H1 (cell line): ENCODE results near the gene STBD1. TPM values are rescaled to one million over a fixed set of nuclear protein-coding genes. Genes with fewer than 3 reads are reported as not detected.

ENCODE experiments used
- CTCF ChIA-PET: fragments of 300-600 bp; sonication (Branson Sonifier 250); formaldehyde crosslinking; loops from one replicate; lab custom pipeline; 2021; ENCODE audit not compliant: partially characterized antibody; lab: Charles Lee
- POLR2A ChIA-PET: fragments of 300-600 bp; sonication (Branson Sonifier 250); formaldehyde crosslinking; loops from one replicate; lab custom pipeline; 2021; ENCODE audit warnings: inconsistent platforms; ENCODE audit not compliant: partially characterized antibody; lab: Charles Lee
- DNase-seq, 2 experiments: peaks; one replicate each; pipeline versions ENCODE4 v3.0.0 to v3.0.0-alpha.2; 2010 to 2022; ENCODE audit warnings: low spot score in 2 of 2, low read depth in 1 of 2, mixed read lengths in 1 of 2
- FAIRE-seq: peaks from 2 replicates; lab custom pipeline; 2011; peaks lifted over from hg19 to GRCh38; lab: Jason Lieb, UNC
- H2AFZ ChIP-seq: 2 replicates; pipeline ENCODE4 v1.8.1; 2012; ENCODE audit warnings: low read length, inconsistent platforms
- H2AK5ac ChIP-seq: 2 replicates; pipeline ENCODE4 v1.6.1; 2013; ENCODE audit warnings: low read depth, low read length
- H2BK120ac ChIP-seq: replicated peaks from 2 replicates; pipeline ENCODE3; 2013; ENCODE audit warnings: low read depth, low read length, inconsistent platforms
- H2BK12ac ChIP-seq: 2 replicates; pipeline ENCODE4 v1.6.1; 2013; ENCODE audit warnings: low read depth, low read length
- H2BK15ac ChIP-seq: 2 replicates; pipeline ENCODE4 v1.6.1; 2013; ENCODE audit warnings: low read length
- H2BK20ac ChIP-seq: 2 replicates; pipeline ENCODE4 v1.6.1; 2013; ENCODE audit warnings: low read length
- H2BK5ac ChIP-seq: 2 replicates; pipeline ENCODE4 v1.6.1; 2013; ENCODE audit warnings: low read depth, low read length
- H3K14ac ChIP-seq: 2 replicates; pipeline ENCODE4 v1.6.1; 2013; ENCODE audit warnings: inconsistent platforms; ENCODE audit not compliant: insufficient read length
- H3K18ac ChIP-seq: 2 replicates; pipeline ENCODE4 v1.6.1; 2013; ENCODE audit warnings: low read length; ENCODE audit errors: extremely low read depth
- H3K23ac ChIP-seq: 2 replicates; pipeline ENCODE4 v1.6.1; 2013; ENCODE audit warnings: inconsistent platforms; ENCODE audit not compliant: insufficient read length
- H3K23me2 ChIP-seq: 2 replicates; pipeline ENCODE4 v1.6.1; 2013; ENCODE audit warnings: low read depth, low read length
- H3K27ac ChIP-seq: 2 replicates; pipeline ENCODE4 v1.6.1; 2011; ENCODE audit warnings: low read depth, low read length, inconsistent platforms
- H3K27me3 ChIP-seq, 4 experiments: replicated peaks in 1 of 4; 1 replicate in 1 of 4; 2 replicates in 3 of 4; pipeline versions ENCODE4 v1.6.1 to v1.8.1; 2011 to 2013; ENCODE audit warnings: low read length in 3 of 4, mild to moderate bottlenecking in 3 of 4, inconsistent platforms in 2 of 4, mixed read lengths in 2 of 4, moderate library complexity in 1 of 4; ENCODE audit not compliant: control insufficient read depth in 3 of 4, insufficient read depth in 3 of 4; ENCODE audit errors: extremely low read depth in 1 of 4
- H3K36me3 ChIP-seq, 4 experiments: 2 replicates each; pipeline versions ENCODE4 v1.6.1 to v1.8.1; 2011 to 2013; ENCODE audit warnings: mild to moderate bottlenecking in 4 of 4, low read length in 3 of 4, moderate library complexity in 2 of 4, control low read depth in 1 of 4, inconsistent platforms in 1 of 4; ENCODE audit not compliant: insufficient read depth in 4 of 4, control insufficient read depth in 2 of 4
- H3K4ac ChIP-seq: replicated peaks from 2 replicates; pipeline ENCODE3; 2013; ENCODE audit warnings: low read length, low read depth, mixed read lengths, inconsistent platforms; ENCODE audit not compliant: insufficient read length
- H3K4me1 ChIP-seq, 4 experiments: replicated peaks in 1 of 4; 1 replicate in 1 of 4; 2 replicates in 3 of 4; pipeline versions ENCODE4 v1.6.1 to v1.8.1; 2011 to 2013; ENCODE audit warnings: low read length in 3 of 4, inconsistent platforms in 2 of 4, mixed read lengths in 1 of 4; ENCODE audit not compliant: insufficient read depth in 4 of 4, control insufficient read depth in 3 of 4
- H3K4me2 ChIP-seq, 2 experiments: 2 replicates each; pipeline versions ENCODE4 v1.6.1 to v1.8.1; 2011 to 2013; ENCODE audit warnings: low read depth in 2 of 2, low read length in 2 of 2, control low read depth in 1 of 2, inconsistent platforms in 1 of 2, mild to moderate bottlenecking in 1 of 2; ENCODE audit not compliant: insufficient read depth in 1 of 2
- H3K4me3 ChIP-seq, 4 experiments: fragments of 200-600, 300-600 bp in 1 of 4; sonication (generic), shearing (Covaris generic), sonication (Bioruptor Twin) in 1 of 4; 2 replicates each; pipeline versions ENCODE4 v1.5.1 to v1.8.1; 2011 to 2016; ENCODE audit warnings: low read length in 4 of 4, low read depth in 3 of 4, control low read depth in 2 of 4, inconsistent platforms in 2 of 4, mild to moderate bottlenecking in 2 of 4, mixed read lengths in 1 of 4, moderate library complexity in 1 of 4; ENCODE audit not compliant: insufficient read depth in 2 of 4; ENCODE audit errors: extremely low read depth in 1 of 4
- H3K56ac ChIP-seq: replicated peaks from 2 replicates; pipeline ENCODE3; 2013; ENCODE audit warnings: low read depth, mild to moderate bottlenecking, mixed read lengths, low read length, inconsistent platforms; ENCODE audit not compliant: insufficient read length
- H3K79me1 ChIP-seq: 2 replicates; pipeline ENCODE4 v1.6.1; 2013; ENCODE audit warnings: low read depth, low read length, control low read depth
- H3K79me2 ChIP-seq, 2 experiments: 2 replicates each; pipeline versions ENCODE4 v1.6.1 to v1.8.1; 2012 to 2013; ENCODE audit warnings: low read length in 2 of 2, mild to moderate bottlenecking in 2 of 2, inconsistent platforms in 1 of 2; ENCODE audit not compliant: insufficient read depth in 2 of 2, control insufficient read depth in 1 of 2
- H3K9ac ChIP-seq, 4 experiments: replicated peaks in 1 of 4; 1 replicate in 1 of 4; 2 replicates in 3 of 4; pipeline versions ENCODE4 v1.6.1 to v1.8.1; 2011 to 2013; ENCODE audit warnings: low read depth in 3 of 4, low read length in 3 of 4, control low read depth in 2 of 4, mild to moderate bottlenecking in 2 of 4, moderate library complexity in 2 of 4, inconsistent platforms in 1 of 4; ENCODE audit errors: extremely low read depth in 1 of 4
- H3K9me3 ChIP-seq, 2 experiments: 2 replicates each; pipeline versions ENCODE4 v1.6.1 to v1.8.1; 2012 to 2013; ENCODE audit warnings: mild to moderate bottlenecking in 2 of 2, moderate library complexity in 2 of 2, control low read depth in 1 of 2, inconsistent platforms in 1 of 2, low read depth in 1 of 2, low read length in 1 of 2, mixed read lengths in 1 of 2; ENCODE audit not compliant: insufficient read depth in 2 of 2
- H4K20me1 ChIP-seq, 2 experiments: replicated peaks in 1 of 2; 2 replicates each; pipeline versions ENCODE3 to v1.8.1; 2011 to 2013; ENCODE audit warnings: inconsistent platforms in 2 of 2, low read length in 2 of 2, mild to moderate bottlenecking in 1 of 2; ENCODE audit not compliant: insufficient read depth in 2 of 2, control insufficient read depth in 1 of 2
- H4K5ac ChIP-seq: 2 replicates; pipeline ENCODE4 v1.6.1; 2013; ENCODE audit warnings: low read length, low read depth, mixed read lengths, inconsistent platforms; ENCODE audit not compliant: insufficient read length
- H4K8ac ChIP-seq: 2 replicates; pipeline ENCODE4 v1.8.0; 2013; ENCODE audit warnings: mild to moderate bottlenecking, moderate library complexity, low read length, inconsistent platforms; ENCODE audit not compliant: insufficient read depth; ENCODE audit errors: extremely low read depth
- H4K91ac ChIP-seq: replicated peaks from 2 replicates; pipeline ENCODE3; 2013; ENCODE audit warnings: low read length, mixed read lengths, inconsistent platforms; ENCODE audit not compliant: insufficient read length
- ASH2L ChIP-seq: fragments of 200-600, 300-600 bp; sonication (generic); IDR thresholded peaks from one replicate; pipeline ENCODE4 v1.7.1; 2017; ENCODE audit warnings: low read length
- BACH1 ChIP-seq: IDR thresholded peaks from 2 replicates; pipeline ENCODE4 v1.6.1; 2012; ENCODE audit warnings: low read length, improper control_type of control experiment
- CBX5 ChIP-seq: fragments of 300-800, 300-1000 bp; sonication (generic); IDR thresholded peaks from 2 replicates; pipeline ENCODE4 v1.7.1; 2016; ENCODE audit warnings: antibody characterized with exemption, low read length, low read depth
- FOSL1 ChIP-seq: IDR thresholded peaks from 2 replicates; pipeline ENCODE4 v1.6.1; 2011; ENCODE audit warnings: mild to moderate bottlenecking, low read depth, low read length, moderate library complexity; ENCODE audit not compliant: insufficient read depth
- HDAC2 ChIP-seq, 2 experiments: fragments of 300-600 bp in 1 of 2; sonication (generic) in 1 of 2; IDR thresholded peaks; 2 replicates each; pipeline ENCODE4 v1.6.1; 2011 to 2012; ENCODE audit warnings: low read depth in 2 of 2, low read length in 2 of 2, mild to moderate bottlenecking in 2 of 2, moderate library complexity in 2 of 2, borderline replicate concordance in 1 of 2, inconsistent platforms in 1 of 2
- JUN ChIP-seq: IDR thresholded peaks from 2 replicates; pipeline ENCODE4 v1.6.1; 2011; ENCODE audit warnings: low read depth, mild to moderate bottlenecking, improper control_type of control experiment, low read length
- KDM4A ChIP-seq: IDR thresholded peaks from one replicate; pipeline ENCODE4 v1.7.1; 2012; ENCODE audit warnings: low read depth, mild to moderate bottlenecking, moderate library complexity, low read length, inconsistent platforms; ENCODE audit not compliant: severe bottlenecking
- TEAD4 ChIP-seq: IDR thresholded peaks from 2 replicates; pipeline ENCODE4 v1.6.1; 2012; ENCODE audit warnings: low read depth, low read length, inconsistent platforms, mixed read lengths
- WGBS, 2 experiments: shearing (Covaris generic) in 1 of 2; methylation state at CpG; one replicate each; pipeline versions ENCODE4 v1.1.6 to v1.1.7; 2013 to 2015; ENCODE audit warnings: low lambda C conversion rate in 2 of 2, mixed read lengths in 2 of 2, inconsistent platforms in 1 of 2, low coverage in 1 of 2, missing lambda C conversion rate in 1 of 2; ENCODE audit not compliant: insufficient replicate concordance in 2 of 2, insufficient coverage in 1 of 2, insufficient read length in 1 of 2; ENCODE audit errors: extremely low coverage in 1 of 2, missing lambda C conversion rate in 1 of 2; 5-methylcytosine and 5-hydroxymethylcytosine counted together
- polyA plus RNA-seq, 7 experiments: library from polyadenylated mRNA; depleted of rRNA in 3 of 7; stranded (reverse) in 5 of 7; unstranded in 2 of 7; fragments of >200 nt in 5 of 7; fragments of 200-250 nt in 2 of 7; gene quantifications; 1 replicate in 5 of 7; 2 replicates in 1 of 7; 4 replicates in 1 of 7; pipeline versions ENCODE4 v1.2.1 to v1.2.3, GENCODE V29; 2011 to 2013; ENCODE audit warnings: missing spikeins in 2 of 7, mixed read lengths in 2 of 7
- total RNA-seq: library from RNA; stranded (reverse); fragmentation: NEBNext Ultra II Directional; extraction: Animal tissue kit (Norgen Biotek cat#: 25700); gene quantifications from 2 replicates; pipeline ENCODE4 v1.2.1, GENCODE V29; 2021
- TF ChIP-seq, protein P1 (sequence below), 3 experiments: IDR thresholded peaks; 1 replicate in 2 of 3; 2 replicates in 1 of 3; pipeline versions ENCODE4 v1.5.1 to v1.6.1; 2011; ENCODE audit warnings: low read length in 3 of 3, mild to moderate bottlenecking in 3 of 3, inconsistent platforms in 2 of 3, low read depth in 1 of 3, moderate library complexity in 1 of 3; ENCODE audit not compliant: insufficient read depth in 1 of 3; ENCODE audit errors: control extremely low read depth in 1 of 3

STBD1 gene
- total and polyA plus RNA-seq, 2 of the 8 experiments (the other 6 are each of a cell fraction or from before 2014, with no cell fraction given), result 0.45 to 1.7 TPM

DNA sequence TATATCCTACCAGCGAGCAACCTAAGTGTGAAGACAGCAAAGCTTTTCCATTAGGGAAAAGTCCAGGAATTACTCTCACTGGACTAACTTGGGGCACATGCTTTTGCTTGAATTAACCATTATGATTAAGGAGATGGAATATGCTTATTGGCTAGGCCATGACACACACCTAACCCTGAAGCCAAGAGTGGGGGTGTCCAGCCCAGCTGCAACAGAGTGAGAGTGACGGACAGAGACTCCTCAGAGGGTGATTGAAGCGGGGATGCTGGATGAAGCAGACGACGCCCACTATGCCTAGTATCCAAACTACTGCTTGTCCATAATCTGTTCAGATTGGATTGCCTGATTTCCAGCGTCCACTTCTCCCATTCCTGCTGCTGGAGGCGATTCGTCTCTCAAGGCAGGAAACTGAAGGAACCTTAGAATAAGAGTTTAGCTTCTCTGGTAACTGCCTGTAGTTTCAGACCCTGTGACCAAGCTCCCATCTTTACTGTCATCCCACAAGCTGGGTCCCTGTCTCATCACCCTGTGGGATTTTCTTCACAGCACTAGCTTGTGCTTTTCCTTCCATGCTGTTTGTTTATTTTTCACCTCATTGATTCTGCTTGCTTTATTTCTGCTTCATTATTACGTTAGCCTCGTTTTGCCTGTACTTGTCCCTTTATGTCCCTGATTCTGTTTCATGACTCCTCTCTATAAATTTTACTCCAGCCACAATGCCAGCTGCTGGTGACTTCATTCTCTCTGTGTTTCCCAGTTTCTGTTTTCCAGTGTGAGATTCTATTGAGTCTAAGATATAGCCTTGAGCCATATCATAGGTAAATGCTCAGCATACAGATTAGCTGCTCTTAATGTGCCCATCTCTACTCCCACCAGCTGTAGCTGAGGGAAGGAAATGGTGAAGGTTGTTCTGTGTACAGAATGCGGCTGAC, 36.0 kb upstream of the STBD1 start:
- H3K27ac ChIP-seq, result no peak overlapping the region
- 86% methylated on average over 11 of the region's 11 CpGs; no CpG with 5 or more reads in 1 of the 2 experiments for WGBS, 2 experiments
- no peak overlapping the region for H2AK5ac ChIP-seq
- no peaks in the 10 kb centered on the region for H3K9me3 ChIP-seq
- peak overlapping the region; percentile 28; the same call in 1 of the 2 replicates for H4K8ac ChIP-seq
- H2BK12ac ChIP-seq, result no peak overlapping the region
- no peaks in the 10 kb centered on the region for H3K36me3 ChIP-seq
- 0 out of 2 replicates have a peak, but pooled peaks cover 3% of the 10 kb centered on the region for H3K23me2 ChIP-seq
- H3K79me2 ChIP-seq, result no peaks in the 10 kb centered on the region
- H3K4me3 ChIP-seq, result no peak overlapping the region
- no peak overlapping the region for H2AFZ ChIP-seq
- no peaks in the 10 kb centered on the region for H3K79me1 ChIP-seq
- no peak overlapping the region for H3K4me2 ChIP-seq
- FAIRE-seq, result no peak
- H3K4me1 ChIP-seq, result no peaks in the 10 kb centered on the region
- H4K5ac ChIP-seq, result no peak overlapping the region
- no peak overlapping the region for H3K23ac ChIP-seq
- H3K14ac ChIP-seq, result no peak overlapping the region
- no peak overlapping the region for H3K56ac ChIP-seq
- H2BK15ac ChIP-seq, result no peak overlapping the region
- no peak for DNase-seq
- POLR2A ChIA-PET, result interaction anchor here (0.6 kb wide), 1 partner anchor 171 kb away, joined by 3 read pairs; no protein-coding TSS in a partner anchor
- H4K20me1 ChIP-seq, result no peaks in the 10 kb centered on the region
- H3K9ac ChIP-seq, result no peak overlapping the region
- H4K91ac ChIP-seq, result no peak overlapping the region
- no peak overlapping the region for H2BK5ac ChIP-seq
- CTCF ChIA-PET, result interaction anchor here (0.9 to 3.4 kb wide), 8 partner anchors 8 to 107 kb away, joined by 3 to 12 read pairs (median 5); no protein-coding TSS in a partner anchor
- no peak overlapping the region for H3K18ac ChIP-seq
- no peak overlapping the region for H3K4ac ChIP-seq
- no peak overlapping the region for H2BK120ac ChIP-seq
- H2BK20ac ChIP-seq, result no peak overlapping the region
- H3K27me3 ChIP-seq, result peaks cover 0 to 2% (median 0%) of the 10 kb centered on the region in 4 experiments; a peak in 1 of 7 replicates
- no peak for TF ChIP-seq KDM4A
- TF ChIP-seq TEAD4, result no peak
- TF ChIP-seq FOSL1, result no peak
- no peak for TF ChIP-seq JUN
- no peak for TF ChIP-seq BACH1
- TF ChIP-seq, protein P1, sequence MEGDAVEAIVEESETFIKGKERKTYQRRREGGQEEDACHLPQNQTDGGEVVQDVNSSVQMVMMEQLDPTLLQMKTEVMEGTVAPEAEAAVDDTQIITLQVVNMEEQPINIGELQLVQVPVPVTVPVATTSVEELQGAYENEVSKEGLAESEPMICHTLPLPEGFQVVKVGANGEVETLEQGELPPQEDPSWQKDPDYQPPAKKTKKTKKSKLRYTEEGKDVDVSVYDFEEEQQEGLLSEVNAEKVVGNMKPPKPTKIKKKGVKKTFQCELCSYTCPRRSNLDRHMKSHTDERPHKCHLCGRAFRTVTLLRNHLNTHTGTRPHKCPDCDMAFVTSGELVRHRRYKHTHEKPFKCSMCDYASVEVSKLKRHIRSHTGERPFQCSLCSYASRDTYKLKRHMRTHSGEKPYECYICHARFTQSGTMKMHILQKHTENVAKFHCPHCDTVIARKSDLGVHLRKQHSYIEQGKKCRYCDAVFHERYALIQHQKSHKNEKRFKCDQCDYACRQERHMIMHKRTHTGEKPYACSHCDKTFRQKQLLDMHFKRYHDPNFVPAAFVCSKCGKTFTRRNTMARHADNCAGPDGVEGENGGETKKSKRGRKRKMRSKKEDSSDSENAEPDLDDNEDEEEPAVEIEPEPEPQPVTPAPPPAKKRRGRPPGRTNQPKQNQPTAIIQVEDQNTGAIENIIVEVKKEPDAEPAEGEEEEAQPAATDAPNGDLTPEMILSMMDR (IDR thresholded peaks at IDR 0.05; ENCODE audit: control extremely low read depth in 1 of 3, insufficient read depth in 1 of 3, low read depth in 1 of 3, low read length in 3 of 3), result no peak
- TF ChIP-seq CBX5, result no peak
- no peak for TF ChIP-seq ASH2L
- TF ChIP-seq HDAC2 (IDR thresholded peaks at IDR 0.05; ENCODE audit: borderline replicate concordance in 1 of 2, low read depth in 2 of 2, low read length in 2 of 2), result no peak
